ENCODE measurements around the gene IRF2BP2.

The IRF2BP2 gene

GRCh38 chr1:234649432-234650081, 39.6 kb upstream of the IRF2BP2 start:
- no peak for TF ChIP-seq OSR1 (CRISPR knock-in tag; IDR thresholded peaks at IDR 0.05)
- TF ChIP-seq PATZ1 (CRISPR knock-in tag; IDR thresholded peaks at IDR 0.05; ENCODE audit: borderline replicate concordance) = no peak
- no peak for TF ChIP-seq ZFP30 (CRISPR knock-in tag; IDR thresholded peaks at IDR 0.05)
- ATAC-seq = no peak

GRCh38 chr1:234647758-234648157, 37.8 kb upstream of the IRF2BP2 start:
- no peak for TF ChIP-seq TCF4 (CRISPR knock-in tag; IDR thresholded peaks at IDR 0.05; ENCODE audit: borderline replicate concordance)
- no peak for TF ChIP-seq POU6F1 (CRISPR knock-in tag; IDR thresholded peaks at IDR 0.05; ENCODE audit: borderline replicate concordance, low read depth)
- no peak for TF ChIP-seq RARB (CRISPR knock-in tag; IDR thresholded peaks at IDR 0.05)
- no peak for TF ChIP-seq CSDC2 (CRISPR knock-in tag; IDR thresholded peaks at IDR 0.05)
- no peak for TF ChIP-seq ZNF70 (CRISPR knock-in tag; IDR thresholded peaks at IDR 0.05)
- TF ChIP-seq CSRNP3 (CRISPR knock-in tag; IDR thresholded peaks at IDR 0.05) = no peak
- TF ChIP-seq ISL1 (CRISPR knock-in tag; IDR thresholded peaks at IDR 0.05) = no peak
- TF ChIP-seq ZNF565 (CRISPR knock-in tag; conservative IDR thresholded peaks at IDR 0.05; ENCODE audit: low read depth) = no peak
- TF ChIP-seq ZFP3 (CRISPR knock-in tag; IDR thresholded peaks at IDR 0.05) = no peak
- TF ChIP-seq PPARA (CRISPR knock-in tag; IDR thresholded peaks at IDR 0.05; ENCODE audit: borderline replicate concordance) = no peak
- no peak for TF ChIP-seq CREB5 (CRISPR knock-in tag; IDR thresholded peaks at IDR 0.05; ENCODE audit: low read depth)
- no peak for TF ChIP-seq ZFP30 (CRISPR knock-in tag; IDR thresholded peaks at IDR 0.05)
- no peak for TF ChIP-seq BACH2 (CRISPR knock-in tag; IDR thresholded peaks at IDR 0.05; ENCODE audit: borderline replicate concordance)
- TF ChIP-seq ESRRG (CRISPR knock-in tag; IDR thresholded peaks at IDR 0.05) = no peak
- no peak for TF ChIP-seq TSHZ2 (CRISPR knock-in tag; IDR thresholded peaks at IDR 0.05)
- no peak for TF ChIP-seq SNAI2 (CRISPR knock-in tag; IDR thresholded peaks at IDR 0.05)
- ATAC-seq = no peak

GRCh38 chr1:234647245-234647644, 37.3 kb upstream of the IRF2BP2 start:
- ATAC-seq = no peak
- TF ChIP-seq PATZ1 (CRISPR knock-in tag; IDR thresholded peaks at IDR 0.05; ENCODE audit: borderline replicate concordance) (no peak), ZFP30 (CRISPR knock-in tag; IDR thresholded peaks at IDR 0.05) (no peak), ESRRG (CRISPR knock-in tag; IDR thresholded peaks at IDR 0.05) (no peak), TOX (CRISPR knock-in tag; IDR thresholded peaks at IDR 0.05; ENCODE audit: borderline replicate concordance) (no peak), GLIS3 (CRISPR knock-in tag; IDR thresholded peaks at IDR 0.05) (no peak), TSHZ2 (CRISPR knock-in tag; IDR thresholded peaks at IDR 0.05) (no peak), ZFP3 (CRISPR knock-in tag; IDR thresholded peaks at IDR 0.05) (no peak), ZC3H10 (CRISPR knock-in tag; IDR thresholded peaks at IDR 0.05) (no peak), ZNF565 (CRISPR knock-in tag; conservative IDR thresholded peaks at IDR 0.05; ENCODE audit: low read depth) (no peak), ZNF8 (CRISPR knock-in tag; IDR thresholded peaks at IDR 0.05) (no peak), ARNTL (CRISPR knock-in tag; IDR thresholded peaks at IDR 0.05; ENCODE audit: borderline replicate concordance, low read depth) (no peak), BACH2 (CRISPR knock-in tag; IDR thresholded peaks at IDR 0.05; ENCODE audit: borderline replicate concordance) (no peak), RARB (CRISPR knock-in tag; IDR thresholded peaks at IDR 0.05) (no peak), CSDC2 (CRISPR knock-in tag; IDR thresholded peaks at IDR 0.05) (no peak)

Data from SK-N-SH treated with all-trans-retinoic acid at 6 μM for 48 hours (cell line).